GM12874 (cell line): ENCODE measurements around the gene VPS26C.

Experiments used
- TF ChIP-seq, protein P1 (sequence below): IDR thresholded peaks from 2 replicates; pipeline ENCODE4 v1.5.1; 2011; ENCODE audit warnings: low read depth, mild to moderate bottlenecking, control low read depth, low read length, moderate library complexity; ENCODE audit not compliant: insufficient read depth

The VPS26C gene

DNA sequence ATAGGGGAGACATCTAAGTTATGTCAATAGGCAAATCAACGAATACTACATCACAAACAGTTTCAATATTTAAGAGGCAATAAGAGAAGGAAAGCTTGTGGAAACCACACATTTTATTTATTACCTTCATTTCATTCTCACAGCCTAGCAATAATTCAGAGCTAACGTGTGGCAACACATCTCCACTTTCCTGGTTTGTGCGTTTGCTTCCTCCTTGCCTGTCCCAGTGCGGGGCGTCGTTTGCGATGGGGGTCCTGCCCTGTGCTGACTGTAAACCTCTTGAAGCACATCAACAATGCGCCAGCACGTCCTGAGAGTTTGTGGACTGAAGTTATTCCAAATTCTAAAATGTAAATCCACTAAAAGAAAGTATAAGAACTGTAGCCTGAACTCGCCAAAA lies 14.4 kb upstream of the VPS26C start:
- TF ChIP-seq, protein P1, sequence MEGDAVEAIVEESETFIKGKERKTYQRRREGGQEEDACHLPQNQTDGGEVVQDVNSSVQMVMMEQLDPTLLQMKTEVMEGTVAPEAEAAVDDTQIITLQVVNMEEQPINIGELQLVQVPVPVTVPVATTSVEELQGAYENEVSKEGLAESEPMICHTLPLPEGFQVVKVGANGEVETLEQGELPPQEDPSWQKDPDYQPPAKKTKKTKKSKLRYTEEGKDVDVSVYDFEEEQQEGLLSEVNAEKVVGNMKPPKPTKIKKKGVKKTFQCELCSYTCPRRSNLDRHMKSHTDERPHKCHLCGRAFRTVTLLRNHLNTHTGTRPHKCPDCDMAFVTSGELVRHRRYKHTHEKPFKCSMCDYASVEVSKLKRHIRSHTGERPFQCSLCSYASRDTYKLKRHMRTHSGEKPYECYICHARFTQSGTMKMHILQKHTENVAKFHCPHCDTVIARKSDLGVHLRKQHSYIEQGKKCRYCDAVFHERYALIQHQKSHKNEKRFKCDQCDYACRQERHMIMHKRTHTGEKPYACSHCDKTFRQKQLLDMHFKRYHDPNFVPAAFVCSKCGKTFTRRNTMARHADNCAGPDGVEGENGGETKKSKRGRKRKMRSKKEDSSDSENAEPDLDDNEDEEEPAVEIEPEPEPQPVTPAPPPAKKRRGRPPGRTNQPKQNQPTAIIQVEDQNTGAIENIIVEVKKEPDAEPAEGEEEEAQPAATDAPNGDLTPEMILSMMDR: no peak

- TF ChIP-seq, protein P1: no peak
These were observed 11.1 kb upstream of the VPS26C start for GRCh38 chr21:37278199-37278598.

- TF ChIP-seq, protein P1: no peak
These were observed 9.2 kb upstream of the VPS26C start for GRCh38 chr21:37276377-37276776.

- TF ChIP-seq, protein P1: no peak
These were observed 7.0 kb upstream of the VPS26C start for GRCh38 chr21:37273911-37274690.

DNA sequence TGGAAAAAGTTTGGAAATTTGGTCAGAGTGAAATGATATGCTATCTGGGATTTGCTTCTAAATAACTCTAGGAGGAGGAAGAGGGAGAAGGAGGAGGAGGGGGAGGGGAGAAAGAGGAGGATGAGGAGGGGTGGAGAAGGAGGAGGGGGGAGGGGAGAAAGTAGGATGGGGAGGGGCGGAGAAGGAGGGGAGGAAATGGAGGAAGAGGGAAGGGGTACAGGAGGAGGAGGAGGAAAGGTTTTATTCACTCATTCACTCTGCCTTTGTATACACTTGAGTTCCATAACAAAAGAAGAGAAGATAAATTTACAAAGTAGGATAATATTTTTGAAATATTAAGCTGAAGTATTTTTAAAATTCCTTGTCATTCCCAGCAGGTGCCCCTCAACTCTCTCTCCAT lies 6.3 kb upstream of the VPS26C start:
- TF ChIP-seq, protein P1: no peak

GRCh38 chr21:37272897-37273296 lies 5.8 kb upstream of the VPS26C start:
- TF ChIP-seq, protein P1: no peak

GRCh38 chr21:37270576-37271365 lies 3.6 kb upstream of the VPS26C start:
- TF ChIP-seq, protein P1: no peak
